HG02970 (cell line): Measurements from ENCODE around the gene FOXB2.
"Not testable (repeated sequence)": the region's sequence is repeated elsewhere in the genome, so short reads cannot be mapped to it uniquely, and the experiment has no call there.

Experiments
- ATAC-seq: cut with Tn5 transposase; IDR thresholded peaks from one replicate; pipeline ENCODE4 v1.9.1; 2021; ENCODE audit warnings: mild to moderate bottlenecking, moderate library complexity, moderate number of reproducible peaks; ENCODE audit not compliant: unreplicated experiment, low FRiP score

The FOXB2 gene

GRCh38 chr9:77043743-77044142, 24.3 kb downstream of the FOXB2 start:
- not testable (repeated sequence) for ATAC-seq

GRCh38 chr9:77060681-77061080, 41.2 kb downstream of the FOXB2 start:
- ATAC-seq: not testable (repeated sequence)

- ATAC-seq: no peak
Observed at GRCh38 chr9:77063645-77064285, 44.3 kb downstream of the FOXB2 start.

GRCh38 chr9:77066388-77066787, 46.9 kb downstream of the FOXB2 start:
- no peak for ATAC-seq
